ENCODE data around the gene INO80. TPM values are rescaled to one million over a fixed set of nuclear protein-coding genes. Genes with fewer than 3 reads are reported as not detected.
A peak's percentile ranks its signal among the peaks of the same experiment; 100 is the strongest.

INO80 gene
- total RNA-seq, 6 experiments from 2014 or later, result 18.3 to 23.6 (median 19.4) TPM

DNA sequence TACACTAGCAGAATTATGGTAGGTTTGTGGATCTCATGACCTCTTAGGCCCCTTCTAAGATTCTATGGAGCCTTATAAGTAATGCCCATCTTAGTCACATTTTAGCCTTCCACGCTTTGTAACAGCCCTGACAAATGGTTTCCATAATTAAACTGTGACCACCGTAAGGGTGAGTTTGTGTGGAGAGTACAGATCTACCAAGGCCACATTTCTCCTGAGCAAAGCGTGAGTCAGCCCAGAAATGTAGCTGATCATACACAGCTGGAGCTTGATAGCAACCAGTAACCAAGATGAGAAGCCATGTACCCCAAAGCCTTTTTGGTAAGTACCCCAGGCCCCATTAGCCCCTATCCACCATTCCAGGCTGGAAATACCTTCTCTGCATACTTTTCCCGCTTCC, 131.1 kb downstream of the INO80 start:
- peak; percentile 94 for DNase-seq
- Mint-ChIP-seq H3K4me1 (ENCODE audit: low read depth) (peaks cover 79% of the 10 kb centered on the region), H3K27ac (peak overlapping the region; percentile 97), H3K9me3 (no peaks in the 10 kb centered on the region), H3K4me3 (peak overlapping the region; percentile 75), H3K36me3 (ENCODE audit: low read depth) (peaks cover 61% of the 10 kb centered on the region), H3K27me3 (ENCODE audit: insufficient read depth) (peaks cover 6% of the 10 kb centered on the region)
- TF ChIP-seq, protein P1, sequence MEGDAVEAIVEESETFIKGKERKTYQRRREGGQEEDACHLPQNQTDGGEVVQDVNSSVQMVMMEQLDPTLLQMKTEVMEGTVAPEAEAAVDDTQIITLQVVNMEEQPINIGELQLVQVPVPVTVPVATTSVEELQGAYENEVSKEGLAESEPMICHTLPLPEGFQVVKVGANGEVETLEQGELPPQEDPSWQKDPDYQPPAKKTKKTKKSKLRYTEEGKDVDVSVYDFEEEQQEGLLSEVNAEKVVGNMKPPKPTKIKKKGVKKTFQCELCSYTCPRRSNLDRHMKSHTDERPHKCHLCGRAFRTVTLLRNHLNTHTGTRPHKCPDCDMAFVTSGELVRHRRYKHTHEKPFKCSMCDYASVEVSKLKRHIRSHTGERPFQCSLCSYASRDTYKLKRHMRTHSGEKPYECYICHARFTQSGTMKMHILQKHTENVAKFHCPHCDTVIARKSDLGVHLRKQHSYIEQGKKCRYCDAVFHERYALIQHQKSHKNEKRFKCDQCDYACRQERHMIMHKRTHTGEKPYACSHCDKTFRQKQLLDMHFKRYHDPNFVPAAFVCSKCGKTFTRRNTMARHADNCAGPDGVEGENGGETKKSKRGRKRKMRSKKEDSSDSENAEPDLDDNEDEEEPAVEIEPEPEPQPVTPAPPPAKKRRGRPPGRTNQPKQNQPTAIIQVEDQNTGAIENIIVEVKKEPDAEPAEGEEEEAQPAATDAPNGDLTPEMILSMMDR (IDR thresholded peaks at IDR 0.05), result no peak

DNA sequence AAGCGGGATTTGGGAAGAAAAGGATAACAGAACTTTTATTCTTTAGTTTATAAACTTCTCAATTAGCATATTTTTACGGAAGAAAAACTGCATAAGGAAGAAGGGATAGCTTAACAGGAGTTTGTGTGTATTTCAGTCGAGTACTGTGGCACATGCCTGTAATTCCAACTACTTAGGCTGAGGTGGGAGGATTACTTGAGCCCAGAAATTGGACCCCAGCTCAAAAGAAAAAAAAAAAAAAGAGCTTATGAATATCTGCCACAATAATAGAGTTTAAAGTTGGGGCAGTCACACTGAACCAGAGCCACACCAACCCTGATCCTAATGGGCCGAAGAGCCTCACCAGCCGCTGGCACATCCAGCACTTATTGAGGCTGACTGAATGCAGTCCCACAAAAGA, 131.7 kb downstream of the INO80 start:
- TF ChIP-seq, protein P1 (IDR thresholded peaks at IDR 0.05), result no peak
- peaks cover 61% of the 10 kb centered on the region for H3K36me3 Mint-ChIP-seq (ENCODE audit: low read depth)
- no peaks in the 10 kb centered on the region for H3K9me3 Mint-ChIP-seq
- H3K27ac Mint-ChIP-seq, result peak overlapping the region; percentile 97
- H3K4me3 Mint-ChIP-seq, result peak overlapping the region; percentile 32
- DNase-seq, result no peak
- H3K4me1 Mint-ChIP-seq (ENCODE audit: low read depth), result peaks cover 74% of the 10 kb centered on the region
- peaks cover 6% of the 10 kb centered on the region for H3K27me3 Mint-ChIP-seq (ENCODE audit: insufficient read depth)

DNA sequence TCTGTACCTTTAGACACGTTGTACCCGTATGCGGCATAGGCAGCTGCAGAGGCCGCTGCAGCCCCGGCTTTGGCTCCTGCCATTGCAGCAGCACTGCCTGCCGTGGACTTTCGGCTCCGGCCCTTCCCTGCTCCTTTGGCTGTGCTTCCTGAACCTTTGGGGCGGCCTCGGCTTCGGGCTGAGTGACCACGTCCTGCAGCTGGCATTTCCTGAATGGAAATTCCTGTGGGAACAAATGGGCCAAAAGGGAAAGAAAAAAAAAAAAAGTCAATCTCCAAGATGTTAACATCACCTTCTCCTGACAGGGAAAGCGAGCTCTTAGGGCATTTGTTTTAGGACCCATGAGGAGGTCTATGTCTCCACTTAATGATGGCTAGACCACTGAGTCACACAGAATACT, 133.2 kb downstream of the INO80 start:
- peak overlapping the region; percentile 78 for H3K4me3 Mint-ChIP-seq
- peaks cover 59% of the 10 kb centered on the region for H3K36me3 Mint-ChIP-seq (ENCODE audit: low read depth)
- no peaks in the 10 kb centered on the region for H3K9me3 Mint-ChIP-seq
- TF ChIP-seq, protein P1 (IDR thresholded peaks at IDR 0.05), result peak; percentile 30; the same call in 1 of the 2 replicates
- peak; percentile 91 for DNase-seq
- H3K4me1 Mint-ChIP-seq (ENCODE audit: low read depth), result peaks cover 70% of the 10 kb centered on the region
- peaks cover 6% of the 10 kb centered on the region for H3K27me3 Mint-ChIP-seq (ENCODE audit: insufficient read depth)
- H3K27ac Mint-ChIP-seq, result peak overlapping the region; percentile 97

GRCh38 chr15:40981186-40981585, 134.9 kb downstream of the INO80 start:
- DNase-seq, result no peak
- H3K9me3 Mint-ChIP-seq, result no peaks in the 10 kb centered on the region
- H3K27me3 Mint-ChIP-seq (ENCODE audit: insufficient read depth), result peaks cover 5% of the 10 kb centered on the region
- H3K4me3 Mint-ChIP-seq, result no peak overlapping the region
- peaks cover 73% of the 10 kb centered on the region for H3K4me1 Mint-ChIP-seq (ENCODE audit: low read depth)
- peaks cover 58% of the 10 kb centered on the region for H3K36me3 Mint-ChIP-seq (ENCODE audit: low read depth)
- TF ChIP-seq, protein P1 (IDR thresholded peaks at IDR 0.05), result no peak
- H3K27ac Mint-ChIP-seq, result peak overlapping the region; percentile 97

- H3K9me3 Mint-ChIP-seq, result no peaks in the 10 kb centered on the region
- TF ChIP-seq, protein P1 (IDR thresholded peaks at IDR 0.05), result no peak
- no peak overlapping the region; the same call in 1 of the 2 replicates for H3K27ac Mint-ChIP-seq
- no peak overlapping the region for H3K4me3 Mint-ChIP-seq
- peaks cover under 1% of the 10 kb centered on the region; the same call in 1 of the 2 replicates for H3K27me3 Mint-ChIP-seq (ENCODE audit: insufficient read depth)
- peaks cover 60% of the 10 kb centered on the region for H3K36me3 Mint-ChIP-seq (ENCODE audit: low read depth)
- no peak for DNase-seq
- peaks cover 53% of the 10 kb centered on the region for H3K4me1 Mint-ChIP-seq (ENCODE audit: low read depth)
Observed at GRCh38 chr15:40978562-40978961, 137.5 kb downstream of the INO80 start.

DNA sequence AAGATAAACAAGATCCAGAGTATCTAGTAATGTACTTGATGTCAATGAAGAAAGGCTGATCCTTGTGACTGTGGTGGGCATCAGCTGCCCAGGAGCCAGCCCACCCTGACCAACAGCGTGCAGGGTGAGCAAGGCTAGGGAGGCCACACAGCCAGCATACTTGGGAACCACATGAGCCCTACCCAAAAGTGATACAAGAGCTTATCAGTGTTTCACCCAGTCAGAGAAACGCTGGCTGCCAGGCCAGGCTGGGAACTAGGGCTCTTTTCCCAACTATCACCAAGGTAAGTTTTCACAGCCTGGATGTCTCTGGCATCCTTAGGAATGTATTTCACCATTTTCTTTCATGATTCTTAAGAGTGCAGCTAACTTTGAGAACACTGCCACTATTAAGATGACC, 137.9 kb downstream of the INO80 start:
- DNase-seq, result no peak
- TF ChIP-seq, protein P1 (IDR thresholded peaks at IDR 0.05), result no peak
- no peak overlapping the region for H3K4me3 Mint-ChIP-seq
- H3K36me3 Mint-ChIP-seq (ENCODE audit: low read depth), result peaks cover 56% of the 10 kb centered on the region
- H3K9me3 Mint-ChIP-seq, result no peaks in the 10 kb centered on the region
- H3K27ac Mint-ChIP-seq, result no peak overlapping the region
- H3K27me3 Mint-ChIP-seq (ENCODE audit: insufficient read depth), result no peaks in the 10 kb centered on the region; the same call in 1 of the 2 replicates
- H3K4me1 Mint-ChIP-seq (ENCODE audit: low read depth), result peaks cover 49% of the 10 kb centered on the region
